NK-92 treated with Interleukin-12 subunit alpha and Interleukin-12 subunit beta, amount 100 ng/mL, for 24 hours (cell line): ENCODE results near the gene ST6GALNAC4.
A peak's percentile ranks its signal among the peaks of the same experiment; 100 is the strongest.

Source experiments
- DNase-seq: peaks from one replicate; lab custom pipeline; 2025; lab: John Stamatoyannopoulos, UW

The ST6GALNAC4 gene

GRCh38 chr9:127912296-127912695, 4.5 kb downstream of the ST6GALNAC4 start:
- DNase-seq, result no peak

GRCh38 chr9:127910613-127911205, 6.1 kb downstream of the ST6GALNAC4 start:
- no peak for DNase-seq

GRCh38 chr9:127909839-127910273, 7.0 kb downstream of the ST6GALNAC4 start:
- no peak for DNase-seq

GRCh38 chr9:127908660-127908926, 8.2 kb downstream of the ST6GALNAC4 start:
- DNase-seq, result no peak

GRCh38 chr9:127907867-127908659, 8.8 kb downstream of the ST6GALNAC4 start:
- DNase-seq, result no peak

- DNase-seq, result no peak
These were observed 11.1 kb downstream of the ST6GALNAC4 start for GRCh38 chr9:127905788-127906191.

- no peak for DNase-seq
These were observed 11.7 kb downstream of the ST6GALNAC4 start for GRCh38 chr9:127905004-127905728.

GRCh38 chr9:127904561-127905003, 12.3 kb downstream of the ST6GALNAC4 start:
- DNase-seq, result no peak

- DNase-seq, result peak; percentile 53
These were observed 13.0 kb downstream of the ST6GALNAC4 start for GRCh38 chr9:127903557-127904475.

- DNase-seq, result peak; percentile 21
These were observed 17.5 kb downstream of the ST6GALNAC4 start, which contains the start of gene ST6GALNAC6 for GRCh38 chr9:127899128-127899943. ST6GALNAC6 (minus strand) TSS chr9:127899603; CDS start chr9:127897981, 1,622 bp downstream.

GRCh38 chr9:127898433-127899127, 18.3 kb downstream of the ST6GALNAC4 start:
- no peak for DNase-seq

GRCh38 chr9:127897193-127897692, 19.6 kb downstream of the ST6GALNAC4 start:
- DNase-seq, result no peak

GRCh38 chr9:127896395-127897192, 20.2 kb downstream of the ST6GALNAC4 start:
- no peak for DNase-seq

- no peak for DNase-seq
These were observed 21.0 kb downstream of the ST6GALNAC4 start for GRCh38 chr9:127895811-127896210.

- no peak for DNase-seq
These were observed 23.4 kb downstream of the ST6GALNAC4 start for GRCh38 chr9:127893392-127893791.

GRCh38 chr9:127892831-127893230, 24.0 kb downstream of the ST6GALNAC4 start:
- no peak for DNase-seq

GRCh38 chr9:127890053-127890452, 26.8 kb downstream of the ST6GALNAC4 start:
- DNase-seq, result no peak

GRCh38 chr9:127887792-127888191, 29.0 kb downstream of the ST6GALNAC4 start:
- no peak for DNase-seq

GRCh38 chr9:127886401-127886972, 30.4 kb downstream of the ST6GALNAC4 start:
- DNase-seq, result no peak
